SK-N-SH (cell line): ENCODE measurements around the gene CELF2.

ENCODE experiments used
- CTCF ChIP-seq: fragments of 200-600 bp; sonication (generic); IDR thresholded peaks from 2 replicates; pipeline ENCODE4 v1.6.1; 2017; ENCODE audit warnings: antibody characterized with exemption, mild to moderate bottlenecking, moderate library complexity
- ELF1 ChIP-seq: IDR thresholded peaks from 2 replicates; pipeline ENCODE4 v1.4.0; 2012
- EP300 ChIP-seq, 2 experiments: IDR thresholded peaks; 2 replicates each; pipeline versions ENCODE4 v1.4.0 to v1.6.1; 2012; ENCODE audit warnings: borderline replicate concordance in 1 of 2, low read depth in 1 of 2, low read length in 1 of 2
- MAX ChIP-seq: IDR thresholded peaks from 2 replicates; pipeline ENCODE4 v1.4.0; 2012; ENCODE audit warnings: low read depth
- NRF1 ChIP-seq: IDR thresholded peaks from 2 replicates; pipeline ENCODE4 v1.6.1; 2012; ENCODE audit warnings: low read depth, mild to moderate bottlenecking, low read length
- RCOR1 ChIP-seq: fragments of 150-350 bp; IDR thresholded peaks from 2 replicates; pipeline ENCODE4 v1.6.1; 2017; ENCODE audit warnings: antibody characterized with exemption, low read length

GRCh38 chr10:11339660-11340059 lies 322.0 kb downstream of the CELF2 start:
- TF ChIP-seq RCOR1 (no peak), NRF1 (no peak), ELF1 (no peak), CTCF (no peak), EP300 (IDR thresholded peaks at IDR 0.05; ENCODE audit: borderline replicate concordance in 1 of 2, low read depth in 1 of 2, low read length in 1 of 2) (no peak), MAX (no peak)
